Measurements from ENCODE around the gene CASP12.
"Not testable (repeated sequence)": the region's sequence is repeated elsewhere in the genome, so short reads cannot be mapped to it uniquely, and the experiment has no call there.

Gene CASP12

GRCh38 chr11:104897891-104898684, at the start of gene CASP12:
Gene CASP12, minus strand, starts transcription at chr11:104898460.
- peak; percentile 34 for DNase-seq (ENCODE audit: low spot score)

GRCh38 chr11:104946907-104947306, 48.6 kb upstream of the CASP12 start:
- peak; percentile 81 for DNase-seq (ENCODE audit: low spot score)

- no peak for DNase-seq (ENCODE audit: low spot score)
These were observed 45.8 kb upstream of the CASP12 start for GRCh38 chr11:104944076-104944475.

GRCh38 chr11:104943561-104943960, 45.3 kb upstream of the CASP12 start:
- no peak for DNase-seq (ENCODE audit: low spot score)

GRCh38 chr11:104934594-104934993, 36.3 kb upstream of the CASP12 start:
- peak; percentile 22 for DNase-seq (ENCODE audit: low spot score)

GRCh38 chr11:104934073-104934472, 35.8 kb upstream of the CASP12 start:
- not testable (repeated sequence) for DNase-seq (ENCODE audit: low spot score)

GRCh38 chr11:104928811-104929210, 30.6 kb upstream of the CASP12 start:
- DNase-seq (ENCODE audit: low spot score): no peak

GRCh38 chr11:104926771-104927611, 28.7 kb upstream of the CASP12 start:
- DNase-seq (ENCODE audit: low spot score): no peak

GRCh38 chr11:104925850-104926249, 27.6 kb upstream of the CASP12 start:
- DNase-seq (ENCODE audit: low spot score): no peak

GRCh38 chr11:104918113-104918824, 20.0 kb upstream of the CASP12 start:
- DNase-seq (ENCODE audit: low spot score): peak; percentile 57

- no peak for DNase-seq (ENCODE audit: low spot score)
These were observed 19.2 kb upstream of the CASP12 start for GRCh38 chr11:104917271-104918112.

GRCh38 chr11:104916442-104916841, 18.2 kb upstream of the CASP12 start:
- DNase-seq (ENCODE audit: low spot score): peak; percentile 58

- DNase-seq (ENCODE audit: low spot score): no peak
These were observed 13.8 kb upstream of the CASP12 start for GRCh38 chr11:104912102-104912501.

- DNase-seq (ENCODE audit: low spot score): no peak
These were observed 9.9 kb upstream of the CASP12 start for GRCh38 chr11:104908186-104908531.

GRCh38 chr11:104907521-104908185, 9.4 kb upstream of the CASP12 start:
- peak; percentile 65 for DNase-seq (ENCODE audit: low spot score)

GRCh38 chr11:104905271-104905670, 7.0 kb upstream of the CASP12 start:
- no peak for DNase-seq (ENCODE audit: low spot score)

GRCh38 chr11:104899226-104899625, 966 bp upstream of the CASP12 start:
- DNase-seq (ENCODE audit: low spot score): no peak

- no peak for DNase-seq (ENCODE audit: low spot score)
These were observed 389 bp upstream of the CASP12 start for GRCh38 chr11:104898685-104899013.

GRCh38 chr11:104895634-104896033, 2.6 kb downstream of the CASP12 start:
- no peak for DNase-seq (ENCODE audit: low spot score)

GRCh38 chr11:104893876-104894275, 4.4 kb downstream of the CASP12 start:
- no peak for DNase-seq (ENCODE audit: low spot score)

Data from CD4-positive, alpha-beta T cell treated with Interleukin-2 at 100 ng/mL for 4 hours (primary cell).